Panc1 (cell line): Measurements from ENCODE around the gene CCDC194. TPM values are rescaled to one million over a fixed set of nuclear protein-coding genes. Genes with fewer than 3 reads are reported as not detected.

Experiments
- ATAC-seq: fragments of 200-7000 bp; cut with Tn5 transposase; 2 replicates; pipeline ENCODE4 v1.9.1; 2020; ENCODE audit warnings: mild to moderate bottlenecking, moderate library complexity
- BruUV-seq: library from RNA; stranded (reverse); fragments of 400-500 nt; replicated peaks from 2 replicates; lab custom pipeline; 2021; lab: Mats Ljungman, UMichigan
- CTCF ChIA-PET: fragments of 300-600 bp; sonication (Branson Sonifier 250); formaldehyde crosslinking; loops from one replicate; lab custom pipeline; 2022; ENCODE audit warnings: antibody characterized with exemption; lab: Charles Lee
- POLR2A ChIA-PET: fragments of 300-600 bp; sonication (Branson Sonifier 250); formaldehyde crosslinking; loops from one replicate; lab custom pipeline; 2022; ENCODE audit warnings: antibody characterized with exemption; lab: Charles Lee
- DNase-seq: peaks from one replicate; pipeline ENCODE4 v3.0.0-alpha.2; 2010; ENCODE audit warnings: low read depth, low spot score
- H3K27ac ChIP-seq: 2 replicates; pipeline ENCODE4 v1.5.1; 2011; ENCODE audit warnings: mild to moderate bottlenecking, low read length, inconsistent platforms
- H3K27me3 ChIP-seq: fragments of 200-500 bp; sonication (Bioruptor generic); 2 replicates; pipeline ENCODE4 v1.6.0; 2014; ENCODE audit warnings: low read length, inconsistent platforms; ENCODE audit not compliant: control insufficient read depth, insufficient read depth
- H3K36me3 ChIP-seq: fragments of 200-500 bp; sonication (Bioruptor generic); 2 replicates; pipeline ENCODE4 v1.5.1; 2014; ENCODE audit warnings: inconsistent platforms, mild to moderate bottlenecking, low read length, moderate library complexity; ENCODE audit not compliant: control insufficient read depth, insufficient read depth
- H3K4me1 ChIP-seq: 2 replicates; pipeline ENCODE4 v1.5.1; 2011; ENCODE audit warnings: inconsistent platforms, mild to moderate bottlenecking, low read length, moderate library complexity; ENCODE audit not compliant: control insufficient read depth, insufficient read depth
- H3K4me3 ChIP-seq, 2 experiments: 2 replicates each; pipeline ENCODE4 v1.5.1; 2011 to 2012; ENCODE audit warnings: low read depth in 2 of 2, low read length in 2 of 2, mild to moderate bottlenecking in 2 of 2, inconsistent platforms in 1 of 2, moderate library complexity in 1 of 2
- H3K9me3 ChIP-seq: fragments of 200-500 bp; sonication (Bioruptor generic); 2 replicates; pipeline ENCODE4 v1.5.1; 2014; ENCODE audit warnings: low read depth, mild to moderate bottlenecking, inconsistent platforms, low read length, moderate library complexity; ENCODE audit not compliant: control insufficient read depth, insufficient read depth
- CTCF ChIP-seq: fragments of 450-650 bp; IDR thresholded peaks from 2 replicates; pipeline ENCODE4 v1.5.1; 2017; ENCODE audit warnings: mild to moderate bottlenecking
- POLR2AphosphoS5 ChIP-seq: IDR thresholded peaks from 2 replicates; pipeline ENCODE4 v1.6.1; 2012; ENCODE audit warnings: mild to moderate bottlenecking, low read depth, low read length, moderate library complexity
- SIN3A ChIP-seq: IDR thresholded peaks from 2 replicates; pipeline ENCODE4 v1.6.1; 2012; ENCODE audit warnings: low read depth, mild to moderate bottlenecking, low read length, moderate library complexity, borderline replicate concordance; ENCODE audit not compliant: insufficient read depth
- TCF7L2 ChIP-seq: IDR thresholded peaks from 2 replicates; pipeline ENCODE4 v1.6.1; 2011; ENCODE audit warnings: mild to moderate bottlenecking, low read depth, low read length, inconsistent platforms
- in situ Hi-C: cut with HindIII; loops from 2 replicates; pipeline ENCODE4 v1.10.0; 2016; ENCODE audit warnings: low sequenced_read_pairs, low pct_unique_long_range_greater_than_20kb
- intact Hi-C: fragments of 100-400 bp; cut with micrococcal nuclease; formaldehyde crosslinking; loops from one replicate; pipeline ENCODE4 v1.10.0; 2022; ENCODE audit not compliant: unreplicated experiment
- total RNA-seq: library from RNA; stranded (reverse); gene quantifications from one replicate; pipeline ENCODE4 v1.2.1, GENCODE V29; 2021; ENCODE audit not compliant: unreplicated experiment
- TF ChIP-seq, protein P1 (sequence below), 2 experiments: IDR thresholded peaks; 2 replicates each; pipeline ENCODE4 v1.6.1; 2011 to 2012; ENCODE audit warnings: low read depth in 2 of 2, control low read depth in 1 of 2, low read length in 1 of 2, mild to moderate bottlenecking in 1 of 2, moderate library complexity in 1 of 2; ENCODE audit not compliant: insufficient read depth in 1 of 2

Gene CCDC194
- total RNA-seq, 1 experiment from 2014 or later = 0.51 TPM

- no peaks in the 10 kb centered on the region for H3K36me3 ChIP-seq
- intact Hi-C loops = no loop called here
- ATAC-seq (no peak), DNase-seq (no peak)
- BruUV-seq = no TSS peak
- CTCF ChIA-PET = interaction anchor here (0.6 kb wide), 1 partner anchor 25 kb away, joined by 4 read pairs; no protein-coding TSS in a partner anchor
- POLR2A ChIA-PET = no interaction called here
- H3K27me3 ChIP-seq = no peaks in the 10 kb centered on the region
- no peaks in the 10 kb centered on the region for H3K4me1 ChIP-seq
- H3K27ac ChIP-seq = no peak overlapping the region
- no peaks in the 10 kb centered on the region for H3K9me3 ChIP-seq
- H3K4me3 ChIP-seq = no peak overlapping the region
- in situ Hi-C loops = no loop called here
- TF ChIP-seq POLR2AphosphoS5 (no peak), CTCF (no peak), TCF7L2 (no peak), SIN3A (no peak)
- TF ChIP-seq, protein P1, sequence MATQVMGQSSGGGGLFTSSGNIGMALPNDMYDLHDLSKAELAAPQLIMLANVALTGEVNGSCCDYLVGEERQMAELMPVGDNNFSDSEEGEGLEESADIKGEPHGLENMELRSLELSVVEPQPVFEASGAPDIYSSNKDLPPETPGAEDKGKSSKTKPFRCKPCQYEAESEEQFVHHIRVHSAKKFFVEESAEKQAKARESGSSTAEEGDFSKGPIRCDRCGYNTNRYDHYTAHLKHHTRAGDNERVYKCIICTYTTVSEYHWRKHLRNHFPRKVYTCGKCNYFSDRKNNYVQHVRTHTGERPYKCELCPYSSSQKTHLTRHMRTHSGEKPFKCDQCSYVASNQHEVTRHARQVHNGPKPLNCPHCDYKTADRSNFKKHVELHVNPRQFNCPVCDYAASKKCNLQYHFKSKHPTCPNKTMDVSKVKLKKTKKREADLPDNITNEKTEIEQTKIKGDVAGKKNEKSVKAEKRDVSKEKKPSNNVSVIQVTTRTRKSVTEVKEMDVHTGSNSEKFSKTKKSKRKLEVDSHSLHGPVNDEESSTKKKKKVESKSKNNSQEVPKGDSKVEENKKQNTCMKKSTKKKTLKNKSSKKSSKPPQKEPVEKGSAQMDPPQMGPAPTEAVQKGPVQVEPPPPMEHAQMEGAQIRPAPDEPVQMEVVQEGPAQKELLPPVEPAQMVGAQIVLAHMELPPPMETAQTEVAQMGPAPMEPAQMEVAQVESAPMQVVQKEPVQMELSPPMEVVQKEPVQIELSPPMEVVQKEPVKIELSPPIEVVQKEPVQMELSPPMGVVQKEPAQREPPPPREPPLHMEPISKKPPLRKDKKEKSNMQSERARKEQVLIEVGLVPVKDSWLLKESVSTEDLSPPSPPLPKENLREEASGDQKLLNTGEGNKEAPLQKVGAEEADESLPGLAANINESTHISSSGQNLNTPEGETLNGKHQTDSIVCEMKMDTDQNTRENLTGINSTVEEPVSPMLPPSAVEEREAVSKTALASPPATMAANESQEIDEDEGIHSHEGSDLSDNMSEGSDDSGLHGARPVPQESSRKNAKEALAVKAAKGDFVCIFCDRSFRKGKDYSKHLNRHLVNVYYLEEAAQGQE (IDR thresholded peaks at IDR 0.05; ENCODE audit: insufficient read depth in 1 of 2, low read depth in 2 of 2, low read length in 1 of 2) = no peak
Observed at GRCh38 chr19:17357724-17358123, 36.3 kb downstream of the CCDC194 start.

DNA sequence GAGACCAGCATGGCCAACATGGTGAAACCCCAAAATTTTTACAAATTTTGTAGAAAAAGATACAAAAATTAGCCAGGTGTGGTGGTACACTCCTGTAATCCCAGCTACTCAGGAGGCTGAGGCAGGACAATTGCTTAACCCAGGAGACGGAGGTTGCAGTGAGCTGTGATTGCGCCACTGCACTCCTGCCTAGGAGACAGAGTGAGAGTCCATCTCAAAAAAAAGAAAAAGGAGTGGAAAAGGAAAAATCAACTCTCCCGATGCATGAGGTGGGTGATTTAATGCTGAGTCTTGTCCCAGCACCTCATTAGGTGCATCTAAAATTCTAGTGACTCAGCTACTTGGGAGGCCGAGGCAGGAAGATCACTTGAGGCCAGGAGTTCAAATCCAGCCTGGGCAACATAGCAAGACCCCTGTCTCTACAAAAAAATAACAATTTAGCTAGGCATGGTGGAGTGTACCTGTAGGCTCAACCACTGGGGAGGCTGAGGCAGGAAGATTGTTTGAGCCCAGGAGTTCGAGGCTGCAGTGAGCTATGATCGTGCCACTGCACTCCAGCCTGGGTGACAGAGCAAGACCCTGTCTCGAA lies 36.8 kb downstream of the CCDC194 start:
- no peak overlapping the region for H3K4me3 ChIP-seq
- H3K27me3 ChIP-seq = no peaks in the 10 kb centered on the region
- ChIA-PET CTCF (no interaction called here), POLR2A (no interaction called here)
- DNase-seq (no peak), ATAC-seq (no peak)
- no peaks in the 10 kb centered on the region for H3K4me1 ChIP-seq
- intact Hi-C loops = no loop called here
- in situ Hi-C loops = no loop called here
- no peaks in the 10 kb centered on the region for H3K36me3 ChIP-seq
- no peak overlapping the region for H3K27ac ChIP-seq
- no peak for TF ChIP-seq CTCF
- no peak for TF ChIP-seq POLR2AphosphoS5
- no peak for TF ChIP-seq SIN3A
- TF ChIP-seq TCF7L2 = no peak
- TF ChIP-seq, protein P1 (IDR thresholded peaks at IDR 0.05; ENCODE audit: insufficient read depth in 1 of 2, low read depth in 2 of 2, low read length in 1 of 2) = no peak
- no TSS peak for BruUV-seq
- H3K9me3 ChIP-seq = no peaks in the 10 kb centered on the region
